RWPE1 (cell line): ENCODE results near the gene KDSR.

Source experiments
- CTCF ChIA-PET: fragments of 350-600 bp; sonication (Branson Sonifier 250); formaldehyde crosslinking; extraction: SDS; loops from one replicate; lab custom pipeline; 2021; lab: Yijun Ruan, JAX
- POLR2A ChIA-PET: fragments of 400-600 bp; formaldehyde crosslinking; extraction: SDS; loops from one replicate; lab custom pipeline; 2020; ENCODE audit warnings: antibody characterized with exemption; ENCODE audit not compliant: low non-redundant PET; lab: Yijun Ruan, JAX
- DNase-seq: peaks from one replicate; pipeline ENCODE4 v3.0.0; 2012; ENCODE audit warnings: low spot score
- H3K27ac ChIP-seq: fragments of 450-650 bp; 2 replicates; pipeline ENCODE4 v1.5.1; 2017
- TF ChIP-seq, protein P1 (sequence below): fragments of 450-650 bp; conservative IDR thresholded peaks from 2 replicates; pipeline ENCODE4 v1.5.1; 2017; ENCODE audit warnings: low read depth, mild to moderate bottlenecking

KDSR gene

GRCh38 chr18:63306249-63306648, 60.8 kb downstream of the KDSR start:
- CTCF ChIA-PET, result no interaction called here
- no peak overlapping the region for H3K27ac ChIP-seq
- TF ChIP-seq, protein P1, sequence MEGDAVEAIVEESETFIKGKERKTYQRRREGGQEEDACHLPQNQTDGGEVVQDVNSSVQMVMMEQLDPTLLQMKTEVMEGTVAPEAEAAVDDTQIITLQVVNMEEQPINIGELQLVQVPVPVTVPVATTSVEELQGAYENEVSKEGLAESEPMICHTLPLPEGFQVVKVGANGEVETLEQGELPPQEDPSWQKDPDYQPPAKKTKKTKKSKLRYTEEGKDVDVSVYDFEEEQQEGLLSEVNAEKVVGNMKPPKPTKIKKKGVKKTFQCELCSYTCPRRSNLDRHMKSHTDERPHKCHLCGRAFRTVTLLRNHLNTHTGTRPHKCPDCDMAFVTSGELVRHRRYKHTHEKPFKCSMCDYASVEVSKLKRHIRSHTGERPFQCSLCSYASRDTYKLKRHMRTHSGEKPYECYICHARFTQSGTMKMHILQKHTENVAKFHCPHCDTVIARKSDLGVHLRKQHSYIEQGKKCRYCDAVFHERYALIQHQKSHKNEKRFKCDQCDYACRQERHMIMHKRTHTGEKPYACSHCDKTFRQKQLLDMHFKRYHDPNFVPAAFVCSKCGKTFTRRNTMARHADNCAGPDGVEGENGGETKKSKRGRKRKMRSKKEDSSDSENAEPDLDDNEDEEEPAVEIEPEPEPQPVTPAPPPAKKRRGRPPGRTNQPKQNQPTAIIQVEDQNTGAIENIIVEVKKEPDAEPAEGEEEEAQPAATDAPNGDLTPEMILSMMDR, result no peak
- no peak for DNase-seq
- POLR2A ChIA-PET, result no interaction called here

- no peak overlapping the region for H3K27ac ChIP-seq
- ChIA-PET POLR2A (no interaction called here), CTCF (no interaction called here)
- DNase-seq, result no peak
- TF ChIP-seq, protein P1, result no peak
These were observed 63.5 kb downstream of the KDSR start for GRCh38 chr18:63303547-63303946.

GRCh38 chr18:63302636-63303405, 64.2 kb downstream of the KDSR start:
- POLR2A ChIA-PET, result no interaction called here
- DNase-seq, result no peak
- TF ChIP-seq, protein P1, result no peak
- CTCF ChIA-PET, result no interaction called here
- no peak overlapping the region for H3K27ac ChIP-seq

DNA sequence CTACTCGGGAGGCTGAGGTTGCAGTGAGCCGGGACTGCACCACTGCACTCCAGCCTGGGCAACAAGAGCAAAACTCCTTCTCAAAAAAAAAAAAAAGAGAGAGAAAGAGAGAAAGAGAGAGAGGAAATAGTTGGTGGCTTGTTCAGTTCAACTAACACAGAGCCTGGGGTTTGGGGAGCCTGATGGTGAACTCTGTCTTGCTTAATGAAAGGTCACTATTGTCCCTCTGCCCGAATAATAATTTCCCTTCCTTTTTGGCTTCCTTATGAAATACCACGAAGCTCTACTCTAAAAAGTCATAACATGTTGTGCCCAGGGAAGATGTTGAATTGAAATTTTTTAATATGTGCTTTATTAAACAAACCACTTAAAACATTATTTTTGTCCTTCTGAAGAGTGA, 64.8 kb downstream of the KDSR start:
- TF ChIP-seq, protein P1, result no peak
- no peak overlapping the region for H3K27ac ChIP-seq
- DNase-seq, result no peak
- ChIA-PET CTCF (no interaction called here), POLR2A (no interaction called here)

DNA sequence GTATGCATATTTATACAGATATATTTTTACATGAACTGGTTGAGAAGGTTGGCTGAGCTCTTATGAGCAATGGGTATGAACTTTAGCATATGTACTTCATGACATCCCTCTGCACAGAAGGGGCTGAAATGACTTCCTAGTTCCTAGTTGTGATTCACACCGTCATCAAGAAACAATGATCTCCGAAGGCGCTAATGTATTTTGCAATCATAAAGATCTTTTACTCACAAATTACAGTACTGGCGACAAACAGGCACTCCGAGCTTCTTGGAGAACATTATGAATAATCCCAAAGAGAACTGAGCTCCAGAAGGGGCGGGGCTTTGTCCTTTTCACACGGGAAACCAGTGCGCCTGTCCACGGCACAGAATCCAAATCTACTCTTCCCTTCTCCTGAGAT, 65.6 kb downstream of the KDSR start:
- no peak for DNase-seq
- H3K27ac ChIP-seq, result no peak overlapping the region
- ChIA-PET CTCF (no interaction called here), POLR2A (no interaction called here)
- TF ChIP-seq, protein P1, result no peak

DNA sequence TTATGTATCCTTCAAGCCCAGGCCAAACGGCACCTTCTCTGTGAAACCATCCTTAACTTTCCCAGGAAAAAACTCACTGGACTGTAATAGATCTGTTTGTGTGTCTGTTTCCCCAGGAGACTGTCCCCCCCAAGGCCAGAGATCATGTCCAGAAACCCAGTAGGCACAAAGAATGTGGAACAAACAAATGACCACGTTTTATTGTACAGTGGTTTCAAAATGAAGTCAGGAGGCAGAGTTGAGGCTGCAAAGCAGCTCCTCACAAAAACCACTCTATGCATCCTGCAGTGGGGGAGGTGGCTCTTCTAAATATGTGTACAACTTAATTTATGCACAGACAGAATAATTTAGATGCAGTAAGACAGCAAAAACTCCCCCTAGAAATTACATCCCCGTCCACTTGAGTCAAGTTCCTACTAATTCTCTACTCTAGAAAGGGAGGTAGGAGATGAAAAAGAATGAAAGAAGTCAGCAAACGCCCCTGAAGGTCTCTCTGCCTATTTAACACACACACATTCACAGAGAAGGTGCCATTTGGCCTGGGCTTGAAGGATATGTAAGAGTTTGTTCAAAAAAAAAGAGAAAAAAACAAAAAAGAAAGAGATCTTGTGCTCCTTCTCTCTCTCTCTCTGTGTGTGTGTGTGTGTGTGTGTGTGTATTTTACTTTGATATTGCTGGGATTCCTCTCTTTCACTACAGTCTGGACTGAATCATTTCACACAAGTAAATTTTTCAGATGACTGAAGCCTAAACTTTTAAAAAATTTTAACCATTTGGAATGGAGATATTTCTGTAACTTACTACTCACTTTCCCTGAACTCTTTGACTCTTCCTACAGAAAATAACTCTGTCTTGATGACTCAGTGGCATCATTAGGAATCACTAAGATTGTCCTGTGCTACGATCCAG, 66.9 kb downstream of the KDSR start:
- POLR2A ChIA-PET, result no interaction called here
- CTCF ChIA-PET, result no interaction called here
- DNase-seq, result no peak
- TF ChIP-seq, protein P1, result no peak
- H3K27ac ChIP-seq, result no peak overlapping the region
